GM21526 (cell line): ENCODE measurements around the gene EHBP1L1.

Experiments
- ATAC-seq: cut with Tn5 transposase; IDR thresholded peaks from one replicate; pipeline ENCODE4 v1.9.1; 2021; ENCODE audit warnings: moderate library complexity; ENCODE audit not compliant: unreplicated experiment, low FRiP score

Gene EHBP1L1

GRCh38 chr11:65591939-65592857 lies 16.3 kb downstream of the EHBP1L1 start:
- no peak for ATAC-seq

DNA sequence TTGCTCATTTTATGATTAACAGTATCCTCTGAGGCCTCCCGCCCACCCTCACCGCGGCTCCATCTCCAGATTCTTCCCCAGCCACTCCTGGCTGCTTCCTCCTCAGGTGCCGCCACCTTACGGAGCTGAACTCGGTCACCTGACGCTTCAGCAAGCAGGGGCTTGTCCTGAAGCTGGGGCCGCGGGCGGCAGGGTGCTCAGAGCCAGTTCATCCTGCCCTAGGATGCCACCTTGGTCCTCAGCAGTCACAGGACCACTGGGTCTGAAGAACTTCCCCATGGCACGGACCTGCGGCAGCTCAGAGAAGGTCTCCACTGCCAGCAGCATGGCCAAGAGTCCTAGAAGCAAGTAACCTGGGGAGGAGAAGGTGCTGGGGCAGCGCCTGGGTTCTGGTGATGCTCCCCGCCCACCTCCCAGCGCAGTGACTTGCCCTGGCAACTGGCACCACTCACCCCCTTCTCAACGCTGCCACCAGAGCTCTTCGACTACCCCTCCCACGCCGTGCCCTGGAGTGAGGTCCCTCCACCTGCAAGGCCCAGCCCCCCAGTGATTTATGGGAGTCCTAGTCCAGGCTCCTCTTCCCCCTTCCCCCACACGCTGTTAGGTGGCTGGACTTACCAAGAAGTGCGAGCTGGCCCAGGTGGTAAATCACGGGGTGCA lies 17.1 kb downstream of the EHBP1L1 start:
- ATAC-seq, result no peak

DNA sequence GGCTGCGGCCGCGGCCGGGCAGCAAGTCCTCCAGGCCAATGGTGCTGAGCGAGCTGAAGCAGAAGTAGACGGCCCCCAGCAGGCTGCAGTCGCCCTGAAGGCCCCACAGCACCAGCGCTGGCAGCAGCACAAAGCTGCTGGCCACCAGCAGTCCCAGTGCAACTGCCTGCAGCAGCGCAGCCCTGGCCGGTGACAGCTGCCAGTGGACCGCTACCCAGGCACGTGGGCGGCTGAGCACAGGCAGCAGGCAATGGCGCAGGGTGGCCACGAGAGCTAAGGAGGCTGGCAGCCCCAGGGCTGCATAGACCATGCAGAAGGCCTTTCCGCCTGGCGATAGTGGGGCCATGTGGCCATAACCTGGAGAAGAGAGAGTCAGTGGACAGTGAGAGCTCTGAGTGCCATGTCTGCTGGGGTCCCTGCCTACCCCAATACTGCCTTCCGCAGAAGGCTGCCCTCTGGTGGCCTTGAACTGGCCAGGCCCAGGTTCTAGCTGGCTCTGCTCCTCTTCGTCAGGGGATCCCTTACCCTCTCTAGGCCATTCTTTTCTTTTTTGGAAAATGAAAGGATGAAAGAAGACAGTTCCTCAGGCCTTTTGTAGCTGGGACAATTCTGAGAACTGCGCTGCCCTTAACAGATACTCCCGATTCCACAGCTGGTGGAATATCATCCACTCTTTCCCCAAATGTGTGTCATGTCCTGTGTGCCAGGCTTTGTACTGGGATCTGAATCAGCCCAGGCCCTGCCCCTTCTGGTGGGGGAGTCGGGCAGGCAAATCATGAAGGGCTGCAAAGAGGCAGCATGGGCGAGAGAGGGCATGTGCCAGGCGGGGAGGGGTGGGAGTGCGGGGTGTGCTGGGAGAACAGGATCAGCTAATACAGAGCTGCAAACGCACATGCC lies 17.9 kb downstream of the EHBP1L1 start:
- no peak for ATAC-seq

DNA sequence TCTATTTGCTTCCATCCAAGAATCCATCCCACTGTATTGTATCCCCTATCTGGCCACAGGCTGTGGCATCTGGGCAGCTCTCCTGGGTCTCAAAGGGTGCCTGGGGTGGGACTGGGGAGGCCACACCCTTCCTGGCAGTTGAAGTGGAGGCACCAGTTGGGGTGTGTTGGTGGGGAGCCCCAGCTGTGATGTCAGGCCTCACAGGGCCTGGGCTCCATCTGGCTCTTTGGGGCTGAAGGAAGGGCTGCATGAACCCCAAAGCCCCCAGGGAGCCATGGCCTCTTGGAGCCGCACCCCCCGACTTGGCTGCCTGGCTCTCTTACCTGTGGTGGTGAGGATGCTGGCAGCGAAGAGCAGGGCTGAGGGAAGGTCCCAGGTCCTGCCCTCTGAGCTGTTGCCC lies 19.3 kb downstream of the EHBP1L1 start:
- ATAC-seq, result no peak

DNA sequence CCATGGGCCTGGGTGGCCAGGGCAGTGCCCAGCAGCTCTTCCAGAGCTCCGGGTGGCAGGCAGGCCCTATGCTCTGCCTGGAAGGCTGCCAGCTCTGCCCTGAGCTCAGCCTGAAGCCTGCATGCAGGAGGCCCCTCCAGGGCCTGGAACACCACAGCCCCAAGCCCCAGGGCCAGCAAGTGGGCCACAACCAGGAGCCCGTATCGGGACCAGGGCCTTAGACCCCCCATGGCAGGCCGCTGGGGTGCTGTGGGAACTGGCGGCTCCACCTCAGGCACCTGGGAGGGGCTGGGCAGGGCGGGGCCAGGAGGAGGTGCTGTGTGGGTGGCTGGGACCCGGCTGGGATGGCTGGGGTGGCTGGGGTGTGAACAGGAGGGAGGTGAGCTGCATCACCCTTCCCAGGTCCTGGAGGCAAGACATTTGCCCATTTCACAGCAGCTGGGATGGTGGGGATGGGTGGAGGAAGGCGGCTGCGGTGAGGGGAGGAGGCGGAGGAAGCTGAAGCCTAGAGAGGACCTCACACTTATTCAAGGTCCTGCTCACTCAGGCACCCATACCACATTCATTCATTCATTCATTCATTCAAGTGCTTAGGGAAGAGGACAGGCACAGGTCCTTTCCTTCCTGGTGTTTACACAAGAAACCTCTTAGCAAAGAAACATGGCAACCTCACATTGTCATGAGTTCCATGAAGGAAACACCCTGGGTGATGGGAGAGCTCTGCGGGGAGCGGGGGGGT lies 19.9 kb downstream of the EHBP1L1 start, which contains the start of gene KCNK7:
TSS of gene KCNK7 (minus strand) at position 258 of the 739 bp plus-strand sequence. CDS start at position 230, 28 bp downstream.
- no peak for ATAC-seq

DNA sequence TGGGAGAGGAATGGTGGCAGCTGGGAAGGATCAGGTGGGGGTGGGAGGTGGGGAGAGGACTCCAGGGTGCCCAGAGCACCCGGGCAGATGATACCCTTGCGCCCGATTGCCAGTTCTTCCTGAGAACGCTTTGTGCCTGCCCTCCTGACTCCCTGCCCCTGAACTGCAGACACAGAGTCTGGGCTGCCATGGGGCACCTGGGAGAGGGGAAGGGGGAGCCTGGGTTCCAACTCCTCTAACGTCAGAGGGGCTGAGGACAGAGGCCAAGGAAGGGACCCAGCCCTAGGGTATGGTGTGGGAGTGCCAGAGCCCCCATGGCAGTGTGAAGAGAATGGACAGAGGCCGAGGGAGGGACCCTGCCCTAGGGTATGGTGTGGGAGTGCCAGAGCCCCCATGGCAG lies 20.7 kb downstream of the EHBP1L1 start:
- ATAC-seq, result no peak

- no peak for ATAC-seq
These were observed 22.4 kb downstream of the EHBP1L1 start for GRCh38 chr11:65598258-65598699.

DNA sequence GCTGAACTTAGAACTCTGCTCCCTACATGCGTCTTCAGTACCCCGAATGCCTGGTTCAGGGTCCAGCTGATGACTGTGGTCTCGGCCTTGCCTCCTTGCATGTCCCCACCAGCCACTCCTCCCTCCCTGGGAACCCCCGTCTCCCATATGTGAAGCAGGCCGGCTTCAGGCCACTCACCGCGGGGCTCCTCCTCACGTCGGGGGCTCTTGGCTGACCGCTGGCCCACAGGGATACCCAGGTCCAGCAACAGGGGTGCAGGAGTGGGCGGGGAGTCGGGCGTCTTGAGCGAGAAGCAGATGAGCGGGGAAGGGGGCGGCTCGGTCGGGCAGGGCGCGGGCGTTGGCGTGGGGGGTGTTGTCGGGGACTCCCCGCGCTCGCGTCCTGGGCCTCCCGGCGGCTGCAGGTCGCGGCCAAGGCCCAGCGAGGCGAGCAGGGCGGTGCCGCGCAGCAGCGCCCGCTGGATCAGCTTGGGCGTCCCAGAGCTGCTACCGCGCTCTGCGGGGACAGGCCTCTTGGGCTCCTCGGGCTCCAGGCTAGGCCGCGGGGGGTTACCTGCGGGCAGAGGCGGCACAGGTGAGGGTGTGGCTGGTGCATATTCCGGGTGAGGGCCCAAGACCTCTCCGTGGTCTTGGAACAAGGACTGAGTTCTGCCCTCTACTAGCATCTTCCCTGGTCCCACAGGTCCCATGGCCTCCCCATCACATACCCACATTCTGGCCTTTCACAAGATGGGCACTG lies 23.5 kb downstream of the EHBP1L1 start:
- no peak for ATAC-seq

DNA sequence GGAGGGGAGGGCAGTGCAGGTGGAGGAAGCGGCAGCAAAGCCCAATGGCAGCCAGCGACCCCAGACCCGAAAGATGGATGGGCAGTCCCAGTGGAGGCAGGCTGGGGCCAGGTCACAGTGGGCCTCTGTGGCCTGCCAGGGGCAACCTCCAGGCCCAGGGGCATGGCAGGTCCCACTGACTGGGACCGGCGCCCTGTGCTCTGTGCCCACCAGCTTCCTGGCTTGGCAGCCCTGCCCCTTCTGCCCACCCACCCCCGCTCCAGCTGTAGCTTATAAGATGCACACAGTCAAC lies 24.0 kb downstream of the EHBP1L1 start:
- no peak for ATAC-seq

GRCh38 chr11:65604258-65604657 lies 28.4 kb downstream of the EHBP1L1 start:
- no peak for ATAC-seq

GRCh38 chr11:65606876-65607613 lies 31.2 kb downstream of the EHBP1L1 start:
- ATAC-seq, result no peak

GRCh38 chr11:65607614-65608426 lies 32.0 kb downstream of the EHBP1L1 start:
- ATAC-seq, result no peak

GRCh38 chr11:65609229-65609628 lies 33.4 kb downstream of the EHBP1L1 start:
- ATAC-seq, result no peak

DNA sequence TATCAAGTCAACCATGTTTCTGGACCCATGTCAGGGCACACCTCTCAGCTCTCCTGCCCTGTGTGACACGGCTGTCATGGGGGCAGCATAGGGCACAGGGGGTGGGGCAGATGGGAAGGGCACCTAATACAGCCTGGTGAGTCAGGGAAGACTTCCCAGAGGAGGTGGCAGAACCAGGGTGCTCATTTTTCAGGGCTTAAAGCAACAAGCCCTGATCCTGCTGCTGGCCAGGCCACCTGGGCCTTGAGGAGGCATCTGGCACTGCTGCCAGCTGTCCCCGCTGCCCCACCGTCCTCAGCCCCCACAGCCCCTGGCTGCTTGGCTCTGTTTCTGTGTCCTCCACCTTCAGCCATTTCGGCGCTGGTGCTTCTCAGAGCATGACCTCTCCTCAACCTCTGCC lies 33.8 kb downstream of the EHBP1L1 start:
- no peak for ATAC-seq

DNA sequence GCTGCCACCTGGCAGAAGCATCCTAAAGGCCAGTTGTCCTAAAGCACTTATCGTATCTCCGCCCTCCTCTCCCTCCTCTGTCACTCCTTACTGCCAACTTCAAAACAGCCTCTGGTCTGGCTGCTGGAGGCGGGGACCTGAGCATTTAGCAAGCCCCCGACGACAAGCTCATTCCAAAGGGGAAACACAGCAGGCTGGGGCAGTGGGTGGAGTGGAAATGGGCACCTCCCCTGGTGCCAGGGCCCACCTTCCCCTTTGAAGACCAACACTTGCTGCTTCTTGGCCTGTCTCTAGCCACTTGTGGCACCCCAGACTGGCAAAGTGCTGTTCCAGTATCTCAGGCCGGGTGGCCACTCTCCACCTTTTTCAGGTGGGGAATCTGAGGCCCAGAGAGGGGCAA lies 34.6 kb downstream of the EHBP1L1 start:
- no peak for ATAC-seq

DNA sequence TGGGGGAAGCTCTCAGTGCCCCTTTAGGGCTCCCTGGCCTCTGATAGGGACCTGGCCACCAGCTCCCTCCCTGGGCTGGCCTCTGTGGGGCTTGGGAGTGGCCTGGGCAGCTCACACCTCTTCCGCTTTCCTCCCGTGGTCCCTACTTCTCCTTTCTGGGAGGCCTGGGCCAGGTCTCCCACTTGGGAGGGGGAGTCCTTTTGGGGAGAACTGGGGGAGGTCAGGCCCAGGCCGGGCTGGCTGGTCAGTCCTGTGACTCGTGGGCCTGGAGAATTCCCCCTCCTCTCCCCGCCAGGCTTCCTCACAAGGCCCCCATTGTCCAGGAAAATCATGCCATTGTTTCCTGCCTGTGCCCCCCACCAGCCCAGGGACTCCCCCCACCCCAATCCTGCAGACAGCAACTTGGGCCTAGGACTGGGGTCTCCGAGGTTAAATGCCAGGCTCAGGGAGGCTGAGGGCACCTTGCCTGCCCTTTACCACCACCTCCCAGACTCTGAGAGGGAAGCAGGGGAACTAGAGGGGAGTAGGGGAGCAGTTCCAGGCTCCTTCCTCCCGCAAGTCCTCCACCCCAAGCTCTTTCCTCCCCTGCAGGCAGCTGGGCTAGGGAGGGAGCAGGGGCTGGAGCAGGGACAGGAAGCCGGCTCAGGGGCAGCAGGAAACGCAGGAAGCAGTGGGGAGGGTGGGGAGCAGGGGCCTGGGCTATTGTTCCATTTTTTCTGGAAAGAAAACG lies 35.3 kb downstream of the EHBP1L1 start:
- no peak for ATAC-seq
